Thyroid gland (tissue), 4 donors: ENCODE measurements around the gene CALR.

Experiments
- CTCF ChIP-seq, 6 experiments: fragments of 200-600 bp in 3 of 6; fragments of 450-650 bp in 3 of 6; sonication (generic) in 3 of 6; IDR thresholded peaks; one replicate each; pipeline ENCODE4 v1.5.1; 2016 to 2019; ENCODE audit warnings: antibody characterized with exemption in 6 of 6, mild to moderate bottlenecking in 2 of 6, inconsistent platforms in 1 of 6, moderate library complexity in 1 of 6
- POLR2A ChIP-seq, 2 donors: fragments of 450-650 bp; IDR thresholded peaks; one replicate each; pipeline ENCODE4 v1.6.1; 2017; ENCODE audit warnings: antibody characterized with exemption in 2 of 2, mild to moderate bottlenecking in 2 of 2, moderate library complexity in 1 of 2

- TF ChIP-seq CTCF (IDR thresholded peaks at IDR 0.05) (no peak), POLR2A (IDR thresholded peaks at IDR 0.05) (no peak)
Measured at GRCh38 chr19:12947702-12948611, 9.5 kb downstream of the CALR start.
